Fibroblast of villous mesenchyme (primary cell): ENCODE results near the gene MS4A6A. TPM values are rescaled to one million over a fixed set of nuclear protein-coding genes. Genes with fewer than 3 reads are reported as not detected.

ENCODE experiments used
- DNase-seq: peaks from one replicate; pipeline ENCODE4 v3.0.0-alpha.2; 2010; ENCODE audit warnings: low read depth
- H3K4me3 ChIP-seq: 2 replicates; pipeline ENCODE4 v1.5.1; 2011; ENCODE audit warnings: low read depth, mild to moderate bottlenecking, low read length
- CTCF ChIP-seq: IDR thresholded peaks from 2 replicates; pipeline ENCODE4 v1.5.1; 2012; ENCODE audit warnings: low read depth, mild to moderate bottlenecking, low read length; ENCODE audit not compliant: insufficient read depth
- total RNA-seq: library from RNA; depleted of rRNA; stranded (reverse); fragments of >200 nt; gene quantifications from 2 replicates; pipeline ENCODE4 v1.2.3, GENCODE V29; 2012

MS4A6A gene
- total RNA-seq, result not detected in 2 replicates

GRCh38 chr11:60182541-60183330 lies at the start of gene MS4A6A:
Gene MS4A6A (minus strand): TSS chr11:60183083. CDS start chr11:60181727, 1,356 bp downstream.
- no peak within 1 kb of the TSS for H3K4me3 ChIP-seq
- no peak for TF ChIP-seq CTCF
- DNase-seq, result no peak

GRCh38 chr11:60230681-60231080 lies 47.8 kb upstream of the MS4A6A start:
- no peak for DNase-seq
- TF ChIP-seq CTCF, result no peak
- no peak overlapping the region for H3K4me3 ChIP-seq

- no peak for DNase-seq
- H3K4me3 ChIP-seq, result no peak overlapping the region
- no peak for TF ChIP-seq CTCF
Measured at GRCh38 chr11:60222141-60222540, 39.3 kb upstream of the MS4A6A start.

- no peak for DNase-seq
- no peak for TF ChIP-seq CTCF
- no peak overlapping the region for H3K4me3 ChIP-seq
Measured at GRCh38 chr11:60221692-60222091, 38.8 kb upstream of the MS4A6A start.

GRCh38 chr11:60221181-60221580 lies 38.3 kb upstream of the MS4A6A start:
- no peak for TF ChIP-seq CTCF
- H3K4me3 ChIP-seq, result no peak overlapping the region

GRCh38 chr11:60214386-60214785 lies 31.5 kb upstream of the MS4A6A start:
- H3K4me3 ChIP-seq, result no peak overlapping the region
- TF ChIP-seq CTCF, result no peak
- DNase-seq, result no peak

More at GRCh38 chr11:60221181-60221580, 38.3 kb upstream of the MS4A6A start:
- DNase-seq, result no peak
